HG03469 (cell line): ENCODE measurements around the gene SUGP1.

Experiments used
- ATAC-seq: cut with Tn5 transposase; IDR thresholded peaks from one replicate; pipeline ENCODE4 v1.9.1; 2021; ENCODE audit warnings: mild to moderate bottlenecking, moderate library complexity, moderate number of reproducible peaks; ENCODE audit not compliant: unreplicated experiment

The SUGP1 gene

DNA sequence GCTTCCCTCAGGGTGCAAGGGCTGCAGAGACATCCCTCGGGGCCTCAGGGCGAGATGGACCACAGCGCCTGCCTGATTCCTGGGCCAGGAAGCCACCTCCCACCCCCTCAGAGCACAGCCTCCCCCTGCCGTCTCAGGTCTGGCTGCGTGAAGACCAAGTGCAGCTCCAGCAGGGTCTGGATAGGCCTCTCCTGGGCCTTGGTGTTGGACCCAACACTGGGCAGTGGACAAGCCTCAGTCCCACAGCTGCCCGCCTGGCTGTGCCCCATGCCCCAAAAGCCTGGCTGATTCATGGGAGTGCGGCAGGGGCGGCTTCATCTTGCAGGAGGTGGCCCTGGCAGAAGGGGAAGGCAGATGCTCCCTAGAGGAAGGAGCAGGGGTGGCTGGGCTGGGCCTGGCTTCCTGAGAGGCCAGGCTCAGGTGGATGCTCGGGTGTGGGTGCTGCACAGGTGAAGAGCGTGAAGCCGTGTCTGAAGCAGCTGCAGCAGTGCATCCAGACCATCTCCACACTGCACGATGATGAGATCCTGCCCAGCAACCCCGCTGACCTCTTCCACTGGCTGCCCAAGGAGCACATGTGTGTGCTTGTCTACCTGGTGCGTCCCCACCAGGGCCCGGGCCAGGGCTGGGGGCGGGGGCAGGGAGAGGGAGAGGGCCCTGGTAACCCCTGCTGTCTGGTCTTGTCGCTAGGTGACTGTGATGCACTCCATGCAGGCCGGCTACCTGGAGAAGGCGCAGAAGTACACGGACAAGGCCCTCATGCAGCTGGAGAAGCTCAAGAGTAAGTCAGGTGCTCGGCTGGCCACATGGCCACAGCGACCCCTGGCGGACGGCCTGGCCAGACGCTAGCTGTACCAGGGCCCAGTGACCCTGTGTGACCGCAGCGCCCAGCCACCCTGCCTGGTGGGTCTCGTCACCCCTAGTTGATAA lies 22.0 kb upstream of the SUGP1 start:
- ATAC-seq = no peak

DNA sequence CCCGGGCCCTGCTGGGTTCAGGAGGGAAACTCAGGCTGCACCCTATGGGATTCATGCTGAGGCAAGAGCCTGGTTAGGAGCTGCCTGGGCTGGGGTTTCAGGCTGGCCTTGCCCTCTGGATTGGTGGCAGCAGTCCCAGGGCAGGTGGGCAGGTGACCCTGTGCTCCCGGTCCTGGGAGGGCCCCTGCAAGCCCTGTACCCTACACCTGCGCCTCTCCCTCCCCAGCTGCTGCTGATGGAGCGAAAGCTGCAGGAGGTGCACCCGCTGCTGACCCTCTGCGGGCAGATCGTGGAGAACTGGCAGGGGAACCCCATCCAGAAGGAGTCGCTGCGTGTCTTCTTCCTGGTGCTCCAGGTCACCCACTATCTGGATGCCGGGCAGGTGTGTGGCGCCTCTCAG lies 20.7 kb upstream of the SUGP1 start:
- ATAC-seq = no peak

DNA sequence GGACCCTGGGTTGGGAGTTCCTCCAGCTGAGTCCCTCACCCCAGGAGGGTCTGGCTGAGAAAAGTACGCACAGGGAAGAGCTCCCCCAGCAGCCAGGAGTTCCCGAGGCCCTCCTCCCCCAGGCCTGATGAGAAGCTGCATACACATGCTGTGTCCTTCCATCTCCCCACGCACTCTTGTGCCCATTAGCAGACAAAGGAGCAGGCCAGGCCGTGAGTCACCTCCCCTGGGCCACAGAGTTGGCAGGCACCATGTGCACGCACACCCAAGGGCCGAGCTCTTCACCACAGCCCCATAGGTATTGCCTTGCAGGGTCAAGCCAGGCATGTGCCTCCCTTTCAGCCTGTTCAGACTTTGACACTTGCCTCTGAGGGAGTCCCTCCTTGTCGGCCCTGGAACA lies 17.8 kb upstream of the SUGP1 start:
- no peak for ATAC-seq

DNA sequence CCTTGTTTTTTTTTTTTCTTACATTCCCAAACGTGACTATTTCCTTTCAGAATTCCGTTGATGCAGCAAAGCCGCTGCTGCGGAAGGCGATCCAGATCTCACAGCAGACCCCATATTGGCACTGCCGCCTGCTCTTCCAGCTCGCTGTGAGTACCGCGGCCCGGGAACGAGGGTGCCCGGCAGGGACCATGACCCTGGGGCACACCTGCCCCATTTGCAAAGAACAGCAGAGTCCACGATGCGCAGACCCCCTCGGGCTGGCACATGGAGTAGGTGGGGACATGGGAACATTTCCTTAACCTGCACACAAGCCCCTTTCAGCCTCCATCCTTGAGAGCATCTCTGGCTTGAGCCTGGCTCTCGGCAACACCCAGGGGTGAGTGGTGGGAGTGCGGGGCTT lies 16.8 kb upstream of the SUGP1 start:
- no peak for ATAC-seq

DNA sequence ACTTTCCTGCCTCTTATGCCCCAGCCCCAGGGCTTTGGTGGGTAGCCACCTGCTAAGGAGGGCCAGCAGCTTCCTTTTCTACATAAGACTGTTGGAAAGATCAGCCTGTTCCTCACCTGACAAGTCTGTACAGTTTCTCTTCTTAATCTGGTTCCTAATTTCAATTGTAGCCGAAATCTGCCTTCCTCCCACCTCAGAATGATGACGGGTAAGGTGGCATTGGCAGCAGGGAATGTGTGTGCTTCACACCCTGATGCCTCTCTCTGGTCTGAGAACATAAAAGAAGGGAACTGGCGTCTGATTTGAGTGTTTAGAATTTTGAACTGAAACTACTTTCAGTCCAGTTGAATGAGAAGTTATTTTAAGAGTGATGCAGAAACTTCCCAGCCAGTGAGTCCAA lies 16.3 kb upstream of the SUGP1 start:
- no peak for ATAC-seq

DNA sequence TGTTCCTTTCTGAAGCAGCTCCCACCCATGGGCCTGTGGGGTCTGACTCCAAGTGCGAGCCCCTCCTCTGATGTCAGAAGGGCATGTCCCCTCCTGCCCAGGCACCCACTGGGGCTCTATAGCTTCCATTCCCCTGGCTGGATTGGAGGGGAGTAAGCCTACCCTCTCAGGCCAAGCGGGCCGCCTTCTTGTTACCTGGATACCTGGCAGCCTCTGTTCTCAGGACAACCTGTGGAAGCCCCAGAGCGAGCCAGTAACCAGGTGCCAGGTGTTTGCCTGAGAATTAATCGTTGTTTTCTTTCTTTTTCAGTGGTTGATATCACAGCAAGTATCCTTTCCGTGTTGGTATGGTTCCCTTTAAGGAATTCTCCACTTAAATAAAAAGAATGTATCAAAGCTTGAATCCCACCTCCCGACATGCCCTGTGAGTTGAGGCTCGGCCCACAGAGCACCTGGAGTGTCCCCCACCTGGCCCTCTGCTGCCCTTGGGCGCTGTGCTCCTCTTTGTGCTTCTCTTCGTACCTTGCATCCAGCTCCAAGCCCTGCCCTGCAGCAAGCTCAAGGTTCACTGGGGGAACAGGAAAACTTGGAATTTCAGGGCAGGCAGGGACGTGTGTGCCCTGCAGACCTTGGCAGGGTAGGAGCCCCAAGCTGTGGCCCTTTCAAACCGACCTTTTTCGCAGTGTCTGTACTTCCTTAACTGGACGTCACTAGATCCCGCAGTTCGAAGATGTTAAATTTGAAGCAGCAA lies 15.3 kb upstream of the SUGP1 start:
- ATAC-seq = no peak

DNA sequence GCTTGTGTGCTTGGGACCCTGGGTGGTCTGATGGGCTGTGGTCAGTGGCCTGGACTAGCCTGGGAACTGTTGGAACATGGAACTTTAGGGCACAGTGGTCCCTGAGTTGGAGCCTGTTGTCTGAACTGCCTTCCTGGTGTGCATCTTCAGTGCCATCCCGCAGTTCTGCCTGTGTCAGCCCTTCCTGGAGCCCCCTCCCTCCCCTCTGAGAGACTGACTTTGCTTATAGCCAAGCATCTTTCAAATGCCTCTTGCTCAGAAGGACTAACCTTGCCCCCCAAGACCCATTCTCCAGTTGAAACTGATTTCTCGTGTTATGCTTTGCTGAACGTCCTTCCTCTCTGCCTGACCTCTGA lies 14.7 kb upstream of the SUGP1 start:
- no peak for ATAC-seq

DNA sequence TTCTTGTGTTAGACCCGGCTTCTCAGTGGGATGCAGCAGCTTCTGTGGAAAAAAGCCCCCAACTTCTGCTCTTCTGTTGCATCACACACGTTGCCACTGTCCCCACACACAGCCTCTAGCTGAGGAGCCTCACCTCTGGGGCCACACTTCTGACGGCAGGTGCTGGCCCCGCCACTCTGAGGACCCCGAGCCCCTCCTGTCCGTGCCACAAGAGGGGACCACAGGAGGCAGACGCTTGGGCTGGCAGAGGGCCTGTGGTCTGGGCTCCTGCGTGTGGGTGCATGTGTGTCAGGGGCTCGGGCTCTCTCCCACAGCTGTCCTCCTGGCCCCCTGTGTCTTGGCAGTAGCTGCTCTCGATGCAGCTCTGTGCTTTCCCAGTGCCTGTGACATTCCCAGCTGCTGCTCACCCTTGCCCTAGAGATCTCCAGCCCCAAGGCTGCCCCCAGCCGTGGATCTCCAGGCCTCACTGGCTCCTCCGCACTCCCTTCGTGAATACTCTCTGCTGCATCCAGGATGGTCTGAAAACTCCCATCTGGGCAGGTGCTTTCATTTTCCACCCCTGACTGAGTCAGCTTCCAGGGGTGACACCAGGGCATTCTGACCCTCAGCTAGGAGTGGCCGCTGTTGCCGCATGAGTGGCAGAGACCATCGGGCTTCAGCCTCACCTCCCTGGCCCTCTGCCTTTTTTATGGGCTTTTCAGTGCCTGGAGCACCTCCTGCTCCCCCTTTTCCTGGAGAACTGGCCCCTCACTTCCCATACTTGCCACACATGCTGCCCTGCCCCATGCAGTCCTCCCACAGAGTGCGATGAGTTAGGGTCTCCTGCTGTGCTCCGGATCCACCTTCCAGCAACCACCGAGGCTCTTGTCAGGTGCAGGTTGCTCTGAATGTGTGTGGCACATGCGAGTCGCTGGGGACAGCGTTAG lies 14.0 kb upstream of the SUGP1 start:
- ATAC-seq = no peak

DNA sequence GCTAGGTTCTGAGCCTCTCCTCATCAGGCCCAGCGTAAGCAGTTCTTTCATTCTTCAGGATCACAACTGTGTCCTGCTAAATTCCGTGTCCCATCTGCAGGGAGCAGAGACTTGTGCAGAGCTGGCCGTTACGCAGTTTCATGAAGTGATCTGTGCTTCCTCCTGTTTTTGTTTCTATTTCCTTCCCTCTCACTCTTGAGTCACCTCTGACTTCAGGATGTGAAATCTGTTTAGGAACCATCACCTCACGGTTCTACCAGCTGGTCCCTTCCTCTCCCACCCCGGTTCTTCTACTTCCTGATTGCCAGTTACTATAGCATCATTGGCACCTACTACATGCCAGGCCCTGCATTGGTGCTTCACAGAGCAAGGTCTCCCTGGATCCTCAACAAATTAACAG lies 8.8 kb upstream of the SUGP1 start:
- no peak for ATAC-seq

DNA sequence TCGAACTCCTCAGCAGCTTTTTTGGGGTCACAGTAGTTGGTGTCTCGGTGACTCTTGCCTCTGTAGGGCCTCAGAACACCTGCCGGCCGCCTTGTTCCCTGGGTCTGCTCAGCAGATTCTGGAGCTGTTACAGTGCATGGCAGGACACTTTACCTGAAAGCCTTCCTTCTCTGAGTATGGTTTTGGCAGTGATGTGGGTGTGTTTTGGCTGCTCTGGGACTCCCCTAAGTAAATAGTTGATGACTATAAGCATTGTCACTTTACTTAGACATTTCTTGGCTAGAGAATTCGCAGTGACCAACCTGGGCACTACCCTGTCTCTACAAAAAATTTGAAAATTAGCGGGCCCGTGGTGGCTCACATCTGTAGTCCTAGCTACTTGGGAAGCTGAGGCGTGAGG lies 7.4 kb upstream of the SUGP1 start:
- ATAC-seq = no peak

DNA sequence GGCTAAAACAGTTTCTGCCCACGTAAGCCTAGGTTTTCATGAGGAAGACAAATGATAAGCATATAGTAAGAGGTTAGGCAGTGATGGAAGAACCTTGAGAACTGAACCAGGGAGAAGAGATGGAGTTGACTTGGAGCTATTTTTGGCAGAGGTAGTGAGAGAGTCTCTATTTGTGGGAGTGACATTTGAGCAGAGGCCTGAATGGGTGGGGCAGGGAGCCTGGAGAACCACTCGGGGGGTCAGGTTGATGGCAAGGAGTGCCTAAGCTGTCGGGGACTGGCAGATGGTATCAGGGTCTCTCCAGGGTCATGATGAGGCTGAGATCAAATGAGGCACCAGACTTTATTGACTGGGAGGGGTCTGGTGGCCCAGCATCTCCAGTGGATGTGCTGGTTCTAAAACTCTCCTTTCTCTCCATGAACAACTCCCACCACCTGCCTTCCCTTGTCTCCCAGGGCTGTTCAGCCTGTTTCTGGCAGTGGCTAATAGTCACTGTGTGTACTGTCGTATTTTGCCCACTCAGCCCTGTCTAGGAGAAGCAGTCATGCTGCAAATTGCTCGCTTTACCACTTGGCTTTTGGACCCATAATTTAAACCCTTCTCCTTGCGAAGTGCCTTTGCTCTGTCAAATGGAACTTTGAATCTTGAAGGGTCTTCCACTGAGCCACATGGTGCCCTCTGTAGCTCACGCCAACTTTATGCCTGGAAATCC lies 3.9 kb upstream of the SUGP1 start:
- ATAC-seq = no peak

DNA sequence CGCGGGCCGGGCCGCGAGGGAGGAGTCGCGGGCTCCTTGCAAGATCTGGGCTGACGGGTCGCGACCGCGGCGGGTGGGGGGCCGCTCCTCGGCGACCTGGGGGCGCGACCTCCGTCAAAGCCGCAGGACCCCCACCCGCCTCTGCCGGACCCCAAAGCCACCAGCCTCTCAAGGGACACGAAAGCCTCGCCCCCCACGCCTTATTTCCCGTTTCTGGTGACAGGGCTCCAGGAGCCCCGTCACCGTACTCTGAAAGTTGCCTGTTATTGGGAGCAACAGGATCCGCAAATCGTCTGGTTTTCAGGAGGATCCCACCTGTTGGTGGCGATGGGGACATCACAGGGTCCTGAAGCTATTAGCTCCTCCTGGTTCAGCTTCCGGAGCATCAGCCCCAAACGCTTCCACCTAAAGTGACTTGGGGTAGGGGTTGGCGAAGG lies 850 bp upstream of the SUGP1 start:
- ATAC-seq = no peak

DNA sequence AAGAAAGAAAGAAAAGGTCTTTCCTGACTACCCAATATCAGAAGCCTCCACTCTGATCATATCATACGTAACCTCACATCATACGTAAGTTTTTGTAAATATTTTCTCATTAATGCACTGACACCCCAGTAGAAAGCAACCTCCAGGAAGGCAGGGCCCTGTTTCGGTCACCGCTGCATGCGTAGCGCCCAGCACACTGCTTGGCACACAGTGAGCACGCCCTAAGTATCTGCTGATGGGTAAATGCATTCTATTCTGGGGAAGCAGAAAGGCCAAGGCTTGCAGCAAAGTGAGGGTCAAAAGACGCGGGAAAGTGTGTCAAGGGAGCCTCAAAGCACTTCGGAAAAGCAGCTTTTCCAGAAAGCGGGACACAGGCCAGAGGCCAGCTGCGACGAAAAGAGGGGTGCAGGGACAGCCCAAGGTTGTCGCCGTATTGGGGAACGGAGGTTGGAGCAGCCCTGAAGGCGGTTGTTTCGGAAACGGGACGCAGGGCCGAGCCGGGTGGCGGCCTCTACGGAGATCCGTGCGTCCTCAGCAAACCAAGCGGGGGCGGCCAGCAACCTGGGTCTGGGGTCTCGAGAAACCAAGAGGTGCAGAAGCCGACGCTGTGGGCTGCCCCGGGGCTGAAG lies 463 bp downstream of the SUGP1 start:
- no peak for ATAC-seq

DNA sequence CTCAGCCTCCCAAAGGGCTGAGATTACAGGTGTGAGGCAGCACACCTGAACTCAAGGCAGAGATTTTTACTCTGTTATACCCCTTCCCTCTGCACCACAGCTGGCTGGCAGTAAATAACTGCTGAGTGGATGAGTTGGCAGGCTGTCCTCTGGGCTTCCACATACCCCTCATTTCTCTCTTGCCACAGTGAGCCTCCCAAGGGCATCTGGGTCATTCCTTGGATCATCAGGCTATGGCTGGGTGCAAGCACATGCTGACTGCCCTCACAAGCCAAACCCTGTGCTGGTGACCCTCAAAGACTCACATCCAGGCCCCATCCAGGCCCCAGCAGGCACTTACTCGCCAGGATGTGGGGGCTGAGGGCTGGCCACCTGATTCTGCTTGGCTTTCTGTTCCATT lies 4.2 kb downstream of the SUGP1 start:
- no peak for ATAC-seq

DNA sequence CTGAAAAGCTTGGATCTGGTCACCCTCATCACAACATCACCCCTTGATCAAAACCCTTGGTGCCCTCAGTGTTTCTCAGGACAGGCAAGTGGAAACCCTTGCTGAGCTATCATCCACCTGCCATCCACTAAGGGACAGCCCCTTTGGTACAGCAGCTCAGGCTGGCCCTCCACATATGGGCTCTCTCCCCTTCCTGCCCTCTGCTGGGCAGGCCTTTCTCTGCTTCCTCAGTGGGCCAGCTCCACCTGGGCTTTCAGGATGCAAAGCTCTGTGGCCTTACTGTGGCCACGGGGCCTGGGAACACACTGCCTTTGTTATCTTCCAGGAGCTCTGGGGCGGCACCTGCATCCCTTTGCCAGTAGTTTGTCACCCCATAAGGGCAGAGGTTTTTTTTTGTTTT lies 4.9 kb downstream of the SUGP1 start:
- ATAC-seq = no peak

DNA sequence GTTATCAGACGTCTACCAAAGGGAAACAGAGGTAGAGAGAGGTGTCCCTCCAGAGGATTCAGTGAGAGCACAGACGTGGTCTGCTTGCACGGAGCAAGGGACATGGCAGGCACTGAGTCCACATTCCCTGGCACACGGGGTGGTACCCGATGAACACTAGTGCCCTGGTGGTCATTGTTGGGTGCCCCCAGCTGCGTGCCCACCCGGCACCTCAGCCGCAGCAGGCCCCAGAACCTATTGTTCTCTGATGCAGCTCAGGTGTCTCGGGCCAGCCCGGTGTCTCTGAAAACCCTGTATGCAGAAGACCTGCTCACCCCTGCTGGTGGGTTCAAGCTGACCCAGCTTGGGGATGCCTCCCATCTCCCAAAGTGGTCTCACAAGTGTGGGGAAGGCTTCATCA lies 11.9 kb downstream of the SUGP1 start:
- no peak for ATAC-seq

DNA sequence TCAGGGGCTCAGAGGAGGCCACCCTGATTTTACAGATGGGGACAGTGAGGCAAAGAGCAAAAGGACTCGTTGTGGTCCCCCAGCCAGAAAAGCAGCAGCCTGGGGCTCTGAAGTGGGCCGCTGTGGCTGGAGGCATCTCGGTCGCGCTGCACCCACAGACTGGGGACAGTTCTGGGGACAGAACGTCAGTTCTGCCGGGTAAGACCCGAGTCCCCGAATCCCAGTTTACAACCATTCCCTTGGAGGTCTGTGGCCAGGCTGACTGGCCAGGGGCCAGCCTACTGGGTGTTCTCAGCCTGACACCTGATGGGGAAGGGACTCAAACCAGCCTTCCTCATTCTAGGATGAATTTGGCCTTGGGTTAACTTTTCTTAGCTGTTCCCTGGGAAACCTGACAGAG lies 14.1 kb downstream of the SUGP1 start:
- no peak for ATAC-seq

DNA sequence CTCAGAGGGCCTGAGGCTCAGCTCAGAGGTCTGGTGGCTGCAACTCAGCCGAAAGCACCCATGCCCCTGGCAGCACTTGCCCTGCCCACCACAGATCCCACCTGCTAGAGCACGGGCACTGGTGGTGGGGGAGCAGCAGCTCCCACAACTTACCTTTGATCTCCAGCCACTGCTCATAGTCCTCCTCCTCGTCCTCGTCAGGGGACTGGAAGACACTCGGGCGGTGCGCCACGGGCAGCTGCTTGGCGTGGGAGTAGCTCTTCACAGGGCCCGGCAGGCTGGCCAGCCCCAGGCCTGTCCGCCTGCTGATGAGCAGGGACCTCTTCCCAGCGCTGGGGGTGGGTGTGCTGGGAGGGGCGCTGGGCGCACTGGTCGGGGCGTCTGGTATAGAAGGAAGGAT lies 14.6 kb downstream of the SUGP1 start:
- ATAC-seq = no peak

DNA sequence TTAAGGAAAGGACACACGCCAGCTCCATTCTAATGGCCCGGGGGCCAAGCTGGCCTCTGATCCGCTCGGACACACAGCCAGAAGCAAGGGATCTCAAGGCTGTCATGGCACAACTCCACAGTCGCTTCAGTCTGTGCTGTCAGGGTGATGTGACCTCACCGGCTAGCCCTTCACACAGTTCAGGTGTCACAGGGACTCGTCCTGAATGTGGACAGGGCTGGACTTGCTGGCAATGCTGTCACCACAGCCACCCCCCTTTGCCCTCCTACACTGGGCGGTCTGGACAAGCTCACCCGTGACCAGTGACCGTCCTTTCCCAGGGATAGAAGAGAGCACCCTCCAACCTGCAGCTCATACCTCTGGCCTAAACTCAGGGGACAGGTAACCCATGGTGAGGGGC lies 15.2 kb downstream of the SUGP1 start:
- ATAC-seq = no peak
